Brain pericyte (primary cell): Measurements from ENCODE around the gene SH3PXD2A.

Source experiments
- DNase-seq: peaks from one replicate; pipeline ENCODE4 v3.0.0-alpha.2; 2012; ENCODE audit warnings: low read depth, low spot score

Gene SH3PXD2A

GRCh38 chr10:103603382-103603781, 252.0 kb downstream of the SH3PXD2A start:
- DNase-seq = no peak

DNA sequence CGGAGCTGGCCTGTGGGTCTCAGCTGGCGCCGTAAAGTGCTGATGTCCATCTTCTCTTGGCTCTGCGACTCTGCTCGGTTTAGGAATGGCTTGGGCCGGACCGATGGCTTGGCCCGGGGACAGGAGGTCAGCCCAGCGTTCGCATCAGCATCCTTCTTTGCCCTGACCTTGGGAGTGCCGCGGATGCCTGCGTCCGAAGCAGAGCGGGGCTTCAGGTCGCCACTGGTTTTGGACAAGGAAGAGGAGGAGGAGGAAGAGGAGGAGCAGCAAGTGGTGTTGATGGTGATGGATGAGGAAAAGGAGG, 252.6 kb downstream of the SH3PXD2A start:
- no peak for DNase-seq

DNA sequence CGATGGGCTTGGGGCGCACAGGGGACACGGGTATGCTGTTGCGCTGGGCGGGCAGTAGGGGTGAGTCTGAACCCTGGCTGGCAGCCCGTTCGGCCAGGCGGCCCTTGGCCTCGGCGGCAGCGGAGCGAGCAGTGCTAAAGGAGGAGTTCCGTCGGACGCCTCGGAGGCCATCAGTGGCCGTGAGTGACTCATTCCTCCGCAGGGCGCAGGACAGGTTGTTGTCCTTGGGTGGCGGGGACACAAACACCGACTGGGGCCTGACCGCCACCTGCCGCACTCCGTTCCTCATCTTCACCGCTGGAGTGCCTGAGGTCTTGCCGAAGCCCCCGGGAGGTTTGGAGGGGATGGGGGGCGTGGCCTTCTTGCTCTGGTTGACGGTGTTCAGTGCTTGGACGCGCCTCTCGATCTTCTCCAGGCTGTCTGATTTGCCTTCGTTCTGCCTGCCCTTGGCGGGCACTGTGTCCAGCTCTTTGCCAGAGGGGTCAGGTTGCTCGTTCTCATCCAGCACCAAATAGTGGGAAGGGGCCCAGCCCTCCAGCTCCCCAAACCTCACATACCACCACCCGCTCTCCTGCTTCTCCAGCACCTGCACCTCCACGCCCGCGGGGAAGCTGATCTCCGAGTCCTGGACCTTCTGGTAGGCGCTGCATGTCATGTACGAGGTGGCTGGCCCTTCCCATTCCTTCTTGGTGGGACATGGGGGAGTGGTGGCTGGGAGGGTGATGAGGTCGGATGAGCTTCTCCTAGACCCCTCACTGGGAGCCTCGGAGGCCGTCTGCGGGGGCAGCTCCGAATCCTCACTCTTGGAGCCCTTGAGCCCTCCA, 253.1 kb downstream of the SH3PXD2A start:
- DNase-seq = no peak

- DNase-seq = no peak
Observed at GRCh38 chr10:103600956-103601569, 254.3 kb downstream of the SH3PXD2A start.

DNA sequence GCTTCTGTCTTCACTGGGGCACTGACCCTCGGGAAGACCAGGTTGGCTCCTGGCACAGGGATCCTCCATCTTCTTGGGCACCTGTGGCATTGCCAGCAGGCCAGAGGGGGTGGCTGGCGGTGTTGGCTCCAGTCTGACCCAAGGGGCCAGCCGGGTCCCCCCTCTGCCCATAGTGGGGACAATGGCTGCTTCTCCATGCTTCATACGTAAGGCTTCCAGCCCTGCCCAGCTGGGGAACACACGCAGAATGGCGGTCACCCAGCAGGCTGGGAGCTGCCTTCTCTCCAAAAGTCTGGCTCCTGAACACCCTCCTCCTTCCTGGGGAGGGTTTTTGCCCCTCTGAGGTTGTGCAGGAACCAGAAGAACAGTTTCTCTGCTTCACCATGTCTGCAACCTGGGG, 255.1 kb downstream of the SH3PXD2A start:
- no peak for DNase-seq

- DNase-seq = no peak
Observed at GRCh38 chr10:103599907-103600306, 255.5 kb downstream of the SH3PXD2A start.

GRCh38 chr10:103599211-103599610, 256.2 kb downstream of the SH3PXD2A start:
- DNase-seq = no peak

- peak; percentile 39 for DNase-seq
Observed at GRCh38 chr10:103598654-103599115, 256.7 kb downstream of the SH3PXD2A start.

DNA sequence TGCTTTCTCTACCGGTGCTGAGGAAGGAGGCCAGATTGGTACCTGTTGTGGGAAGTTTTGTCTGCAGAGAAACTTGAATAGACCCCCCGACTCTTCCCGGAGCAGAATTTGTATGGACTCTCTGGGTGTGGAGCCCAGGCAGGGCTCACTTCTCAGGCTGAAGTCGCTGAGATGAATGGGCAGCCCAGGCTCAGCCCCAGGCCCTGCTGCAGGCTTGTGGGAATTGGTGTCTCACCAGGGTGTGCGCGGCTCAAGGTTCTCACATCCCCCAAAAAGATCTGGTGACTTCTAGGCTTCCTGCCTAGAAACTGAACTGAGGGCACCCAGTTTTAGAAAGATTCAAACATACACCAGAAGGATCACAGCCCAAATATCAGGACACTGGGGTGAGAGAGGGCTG, 258.4 kb downstream of the SH3PXD2A start:
- no peak for DNase-seq

DNA sequence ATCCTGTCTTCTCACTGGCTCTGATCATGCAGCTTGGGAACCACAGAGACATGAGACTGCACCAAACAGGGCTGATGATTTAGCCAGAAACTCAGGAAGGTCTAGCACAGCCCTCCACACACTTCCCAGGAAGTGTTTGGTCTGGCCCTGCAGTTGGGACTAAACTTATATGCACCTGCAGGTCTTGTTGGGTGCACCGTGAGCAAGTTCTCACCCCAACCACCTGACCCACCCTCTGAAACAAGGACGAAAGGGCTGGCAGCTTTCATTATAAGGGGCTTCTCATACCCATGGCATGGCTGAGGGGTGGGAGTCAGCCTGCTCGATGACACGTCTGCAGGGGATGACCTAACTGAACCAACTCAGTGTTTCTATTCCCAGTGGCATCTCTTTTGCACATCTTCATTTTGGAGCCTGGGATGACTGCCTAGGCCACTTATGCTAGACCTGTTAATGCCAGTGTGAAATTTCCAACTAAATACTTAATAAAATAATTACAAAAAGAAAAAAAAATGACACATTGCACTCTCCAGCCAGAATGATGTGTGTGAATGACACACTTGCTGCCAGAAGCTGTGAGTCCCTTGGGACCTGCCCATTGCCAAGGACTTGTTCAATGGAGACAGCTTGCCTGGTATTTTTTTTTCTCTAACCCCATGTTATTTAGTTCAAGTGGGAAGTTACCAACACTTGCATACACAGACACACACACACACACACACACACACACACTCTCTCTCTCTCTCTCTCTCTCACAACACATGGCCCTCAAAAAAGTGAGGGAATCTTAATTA, 259.2 kb downstream of the SH3PXD2A start:
- DNase-seq = no peak

DNA sequence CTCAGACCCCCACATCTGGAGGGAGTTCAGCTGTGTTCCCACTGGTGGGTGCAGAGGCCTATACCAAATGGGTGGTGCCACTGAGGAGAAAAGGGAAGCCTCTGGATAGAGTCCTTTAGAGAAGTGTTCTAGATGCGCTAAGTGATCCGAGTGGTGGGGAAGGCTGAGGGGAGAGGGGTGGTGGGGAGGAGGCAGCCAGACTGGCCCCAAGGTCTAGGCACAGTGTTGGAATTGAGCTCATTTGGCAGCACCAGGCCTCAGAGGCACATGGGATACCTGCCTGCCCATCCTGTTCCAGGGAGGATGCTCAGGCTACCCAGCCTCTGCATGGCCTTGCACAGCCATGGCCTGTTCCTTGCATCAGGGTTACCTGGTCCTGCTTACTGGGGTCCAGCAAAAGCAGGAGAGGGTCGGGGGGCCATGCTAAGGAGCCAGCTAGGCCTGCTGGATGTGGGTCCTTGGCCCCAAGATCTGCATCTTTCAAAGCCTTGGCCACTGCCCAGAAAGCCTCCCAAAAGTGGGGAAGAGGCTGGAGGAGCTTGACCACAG, 262.3 kb downstream of the SH3PXD2A start:
- DNase-seq = no peak

DNA sequence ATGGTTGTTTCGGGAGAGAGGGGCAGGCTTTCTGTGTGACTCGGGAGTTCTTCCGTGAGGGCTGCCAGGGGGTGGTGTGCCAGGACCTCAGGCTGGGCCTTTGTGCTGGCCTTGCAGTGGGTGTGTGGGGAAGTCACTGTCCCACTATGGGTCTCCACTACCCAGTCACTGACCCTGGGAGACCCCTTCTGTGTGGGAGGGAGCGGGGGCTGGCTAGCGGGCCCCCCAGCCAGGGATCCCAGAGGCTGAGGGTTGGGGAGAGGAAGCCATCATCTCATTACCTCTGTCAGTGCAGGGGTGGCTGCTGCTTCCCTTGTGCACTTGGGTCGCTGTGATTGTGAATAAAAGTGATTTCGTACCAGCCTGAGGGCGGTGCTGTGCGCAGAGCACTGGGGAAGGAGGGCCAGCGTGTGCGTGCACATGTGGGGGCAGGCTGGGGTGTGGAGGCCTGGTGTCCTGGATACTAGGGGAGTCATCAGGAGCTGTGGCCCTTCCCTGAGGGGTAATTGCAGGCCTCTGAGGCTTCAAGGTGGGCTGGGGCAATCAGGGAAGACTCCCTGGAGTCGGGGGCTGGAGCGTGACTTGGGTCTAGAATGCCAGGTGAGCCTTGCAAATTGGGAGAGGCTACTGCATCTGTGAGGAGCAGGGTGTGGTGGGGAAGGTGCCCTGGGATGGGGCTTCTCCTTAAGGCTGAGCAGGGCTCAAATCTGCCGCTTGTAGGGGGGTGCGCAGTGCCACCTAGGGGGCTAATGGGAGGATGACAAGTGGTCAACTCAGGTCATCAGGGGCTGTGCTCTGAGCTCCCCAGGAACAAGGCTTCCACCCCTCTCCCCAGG, 263.0 kb downstream of the SH3PXD2A start:
- DNase-seq = no peak

GRCh38 chr10:103590744-103591291, 264.6 kb downstream of the SH3PXD2A start:
- DNase-seq = no peak

DNA sequence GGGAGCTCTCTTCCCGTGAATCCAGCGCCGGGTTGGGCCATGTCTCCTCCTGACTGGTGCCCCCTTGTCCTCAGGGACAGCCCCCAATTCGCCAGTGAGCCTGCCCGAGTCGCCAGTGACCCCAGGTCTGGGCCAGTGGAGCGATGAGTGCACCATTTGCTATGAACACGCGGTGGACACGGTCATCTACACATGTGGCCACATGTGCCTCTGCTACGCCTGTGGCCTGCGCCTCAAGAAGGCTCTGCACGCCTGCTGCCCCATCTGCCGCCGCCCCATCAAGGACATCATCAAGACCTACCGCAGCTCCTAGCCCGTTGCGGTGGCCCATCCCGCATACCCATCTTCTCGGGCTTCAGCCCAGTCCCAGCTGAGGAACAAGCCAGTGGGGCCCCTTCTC, 265.3 kb downstream of the SH3PXD2A start:
- DNase-seq = no peak

DNA sequence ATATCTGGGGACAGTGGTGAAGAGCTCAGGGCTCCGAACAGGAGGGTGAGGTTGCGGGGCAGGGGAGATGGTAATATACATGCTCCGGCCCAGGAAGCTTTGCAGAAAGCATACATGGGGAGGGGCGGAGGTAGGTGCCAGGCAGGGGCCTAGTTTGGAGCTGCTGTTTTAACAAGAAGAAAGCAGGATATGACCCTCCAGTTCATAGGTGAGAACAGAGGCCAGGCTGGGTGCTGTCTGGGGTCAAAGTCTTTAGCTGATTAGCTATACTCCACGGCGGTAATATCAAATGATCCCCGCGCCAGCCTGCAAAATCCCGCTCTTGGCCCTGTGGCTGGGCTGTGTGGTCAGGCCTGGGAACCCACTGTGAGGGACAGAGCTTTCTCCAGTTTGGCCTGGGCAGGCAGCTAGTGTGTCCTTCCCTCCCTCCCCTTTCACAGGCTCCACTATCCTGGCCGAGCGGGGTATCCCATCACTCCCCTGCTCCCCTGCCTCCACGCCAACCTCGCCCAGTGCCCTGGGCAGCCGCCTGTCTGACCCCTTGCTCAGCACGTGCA, 266.2 kb downstream of the SH3PXD2A start:
- DNase-seq = no peak

GRCh38 chr10:103587073-103587472, 268.3 kb downstream of the SH3PXD2A start:
- no peak for DNase-seq

GRCh38 chr10:103585011-103585405, 270.4 kb downstream of the SH3PXD2A start:
- no peak for DNase-seq

DNA sequence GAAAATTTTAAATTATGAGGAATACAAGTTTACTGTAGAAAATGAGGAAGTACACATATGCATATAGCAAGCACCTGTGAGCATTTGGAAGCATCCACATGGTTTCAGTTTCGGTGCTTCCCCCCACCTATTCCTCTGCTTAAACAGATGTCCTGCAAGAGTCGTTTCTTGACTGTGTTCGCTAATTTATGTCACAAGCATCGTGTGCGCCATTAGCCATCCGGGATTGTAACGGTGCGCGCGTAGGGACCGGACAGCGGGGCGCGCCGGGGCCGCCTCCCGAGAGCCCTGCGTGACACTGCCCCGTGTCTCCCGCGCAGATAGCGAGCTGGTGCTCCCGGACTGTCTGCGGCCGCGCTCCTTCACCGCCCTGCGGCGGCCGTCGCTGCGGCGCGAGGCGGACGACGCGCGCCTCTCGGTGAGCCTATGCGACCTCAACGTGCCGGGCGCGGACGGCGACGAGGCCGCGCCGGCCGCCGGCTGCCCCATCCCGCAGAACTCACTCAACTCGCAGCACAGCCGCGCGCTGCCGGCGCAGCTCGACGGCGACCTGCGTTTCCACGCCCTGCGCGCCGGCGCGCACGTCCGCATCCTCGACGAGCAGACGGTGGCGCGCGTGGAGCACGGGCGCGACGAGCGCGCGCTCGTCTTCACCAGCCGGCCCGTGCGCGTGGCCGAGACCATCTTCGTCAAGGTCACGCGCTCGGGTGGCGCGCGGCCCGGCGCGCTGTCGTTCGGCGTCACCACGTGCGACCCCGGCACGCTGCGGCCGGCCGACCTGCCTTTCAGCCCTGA, 271.0 kb downstream of the SH3PXD2A start:
- DNase-seq = no peak

- DNase-seq = no peak
Observed at GRCh38 chr10:103583871-103584215, 271.5 kb downstream of the SH3PXD2A start.
